Stimulated activated CD8-positive, alpha-beta memory T cell treated with anti-CD3 and anti-CD28 coated beads, Interleukin-2, amount 100 ng/mL, for 1 hour (primary cell): ENCODE data around the gene KHDRBS2.

Experiments
- DNase-seq, 2 donors: peaks; one replicate each; pipeline ENCODE4 v3.0.0-alpha.2; 2020; ENCODE audit warnings: low read depth in 2 of 2

Gene KHDRBS2

DNA sequence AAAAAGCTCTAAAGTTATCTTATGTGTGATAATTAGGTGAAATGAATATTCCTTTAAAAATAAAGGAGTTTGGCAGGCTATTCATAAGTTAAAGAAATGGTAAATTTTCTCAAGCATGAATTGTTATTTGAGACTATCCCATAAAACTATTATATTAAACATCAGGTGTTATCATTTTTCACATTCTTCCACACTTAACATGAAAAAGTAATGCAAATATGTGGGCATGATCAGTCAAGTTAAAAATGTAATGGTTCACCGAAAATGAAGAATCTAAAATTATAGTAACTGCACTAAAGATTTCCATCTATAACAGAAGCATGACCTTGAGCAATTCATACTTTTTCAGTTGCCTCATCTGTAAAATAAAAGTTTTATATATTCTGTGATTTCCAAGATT lies 110.8 kb downstream of the KHDRBS2 start:
- DNase-seq = no peak

DNA sequence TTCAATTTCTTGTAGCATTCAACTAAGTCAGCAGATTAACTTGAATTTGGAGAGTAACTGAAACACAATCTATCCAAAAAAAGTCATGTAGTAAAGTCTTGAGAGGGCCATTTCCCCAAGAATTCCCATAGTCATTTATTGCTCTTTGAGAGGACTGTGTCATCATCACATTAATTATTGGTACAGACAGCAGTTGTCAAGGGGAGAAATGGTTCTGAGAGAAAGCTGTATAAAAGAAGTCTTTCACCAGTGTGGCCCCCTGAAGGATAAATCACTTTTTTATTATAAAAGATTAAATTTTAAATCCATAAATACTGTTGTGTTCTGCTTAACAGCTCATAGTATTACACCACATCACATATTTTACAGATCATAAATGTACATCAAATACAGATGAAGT lies 111.5 kb downstream of the KHDRBS2 start:
- DNase-seq = no peak

DNA sequence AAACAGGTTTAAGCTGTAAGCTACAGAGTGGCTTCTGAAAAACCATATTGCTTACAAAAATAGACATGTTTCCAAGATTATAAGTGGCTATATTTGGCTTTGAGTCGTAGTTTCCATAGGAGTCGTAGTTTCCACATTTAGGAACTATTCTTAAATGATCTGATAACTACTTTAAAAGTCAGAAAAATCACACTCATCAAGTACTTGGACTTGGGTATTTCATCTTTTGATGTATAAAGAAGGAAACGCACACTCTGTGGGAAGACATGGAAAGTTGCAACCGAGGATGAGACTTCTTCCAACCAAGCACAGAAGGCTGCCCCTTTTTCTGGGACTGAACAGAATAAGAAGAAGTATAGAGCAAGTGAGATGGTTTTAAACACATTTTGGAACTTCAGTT lies 118.3 kb downstream of the KHDRBS2 start:
- DNase-seq = no peak

- DNase-seq = no peak
Measured at GRCh38 chr6:62162858-62163257, 123.2 kb downstream of the KHDRBS2 start.

- DNase-seq = no peak
Measured at GRCh38 chr6:62152796-62153195, 133.2 kb downstream of the KHDRBS2 start.

GRCh38 chr6:62150048-62150663 lies 135.9 kb downstream of the KHDRBS2 start:
- no peak for DNase-seq

GRCh38 chr6:62146954-62147853 lies 138.8 kb downstream of the KHDRBS2 start:
- DNase-seq = no peak

- no peak for DNase-seq
Measured at GRCh38 chr6:62129127-62129526, 156.9 kb downstream of the KHDRBS2 start.

DNA sequence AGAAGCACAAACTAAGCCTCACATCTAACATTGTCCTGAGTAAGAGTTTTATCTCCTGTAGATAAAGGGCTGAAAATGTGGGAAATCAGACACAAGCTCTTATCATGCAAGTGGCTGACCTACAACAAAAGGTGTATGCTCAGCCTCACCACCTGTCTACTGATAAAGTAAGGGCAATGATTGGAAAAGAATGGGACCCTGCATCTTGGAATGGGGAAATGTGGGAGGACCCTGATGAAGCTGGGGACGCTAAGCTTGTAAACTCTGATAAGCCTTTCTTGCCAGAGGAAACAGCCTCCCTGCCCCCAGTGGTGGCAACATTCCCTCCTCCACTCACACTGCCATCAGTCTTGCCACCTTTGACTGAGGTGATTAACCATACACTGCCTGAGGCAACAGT lies 166.6 kb downstream of the KHDRBS2 start:
- no peak for DNase-seq

GRCh38 chr6:62103186-62103859 lies 182.7 kb downstream of the KHDRBS2 start:
- no peak for DNase-seq

- no peak for DNase-seq
Measured at GRCh38 chr6:62102387-62102786, 183.6 kb downstream of the KHDRBS2 start.

- no peak for DNase-seq
Measured at GRCh38 chr6:62090442-62091229, 195.4 kb downstream of the KHDRBS2 start.

DNA sequence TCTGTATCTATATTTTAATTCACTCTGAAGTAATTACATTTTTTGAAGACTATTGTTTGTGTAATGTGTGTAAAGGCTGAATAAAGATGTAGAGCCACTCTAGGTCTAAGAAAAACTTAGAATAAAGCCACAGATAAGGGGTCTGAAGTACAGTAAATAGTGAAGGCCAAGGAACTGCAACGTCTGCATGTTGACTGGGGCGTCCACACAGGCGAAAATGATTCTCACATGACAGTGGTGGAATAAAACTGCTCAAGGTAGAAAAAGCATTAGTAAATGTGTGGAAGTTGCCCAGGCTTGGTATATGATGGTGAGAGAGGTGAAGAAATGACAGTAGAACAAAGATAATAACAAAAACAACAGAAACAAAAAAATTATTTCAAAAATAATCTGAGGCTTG lies 196.2 kb downstream of the KHDRBS2 start:
- DNase-seq = no peak

- no peak for DNase-seq
Measured at GRCh38 chr6:62086047-62086446, 200.0 kb downstream of the KHDRBS2 start.

GRCh38 chr6:62075869-62076268 lies 210.2 kb downstream of the KHDRBS2 start:
- DNase-seq = no peak

DNA sequence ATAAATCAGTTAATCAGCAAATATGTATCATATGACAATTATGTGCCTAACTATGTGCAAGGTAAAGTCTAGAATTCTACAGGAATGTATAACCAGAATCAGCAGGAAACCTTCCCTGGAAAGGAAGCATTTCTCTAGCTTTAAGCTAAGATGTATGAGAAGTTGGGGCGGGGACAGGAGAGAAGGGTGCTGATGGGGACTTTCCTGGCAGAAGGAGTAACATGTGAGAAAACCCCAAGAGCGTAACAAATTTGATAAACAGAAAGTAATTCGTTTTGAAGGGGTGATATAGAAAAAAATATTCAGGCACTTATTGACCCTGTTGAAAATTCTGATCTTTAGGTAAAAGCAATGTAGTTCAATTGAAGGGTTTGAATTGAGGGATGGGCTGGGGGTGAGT lies 226.1 kb downstream of the KHDRBS2 start:
- no peak for DNase-seq

GRCh38 chr6:62057300-62057699 lies 228.7 kb downstream of the KHDRBS2 start:
- no peak for DNase-seq

GRCh38 chr6:62045502-62045901 lies 240.5 kb downstream of the KHDRBS2 start:
- DNase-seq = no peak

DNA sequence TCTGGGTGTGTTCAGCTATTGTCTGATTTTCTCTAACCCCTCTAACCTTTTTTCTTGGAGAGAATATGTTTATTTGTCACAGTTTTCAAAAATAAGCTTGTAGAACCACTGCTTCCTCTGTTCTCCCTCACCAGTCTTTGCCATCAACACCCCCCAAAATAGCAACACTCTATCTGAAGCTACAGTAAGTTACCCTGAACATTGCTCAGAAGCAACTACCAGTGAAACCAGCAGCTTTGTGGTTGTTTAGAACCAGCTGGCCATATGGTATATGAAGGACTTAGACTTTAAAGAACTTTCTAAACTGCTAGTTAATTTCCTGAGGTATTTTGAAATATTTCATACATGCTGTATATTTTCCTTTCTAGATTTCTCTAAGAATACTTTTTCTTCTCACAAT lies 242.9 kb downstream of the KHDRBS2 start:
- DNase-seq = no peak

DNA sequence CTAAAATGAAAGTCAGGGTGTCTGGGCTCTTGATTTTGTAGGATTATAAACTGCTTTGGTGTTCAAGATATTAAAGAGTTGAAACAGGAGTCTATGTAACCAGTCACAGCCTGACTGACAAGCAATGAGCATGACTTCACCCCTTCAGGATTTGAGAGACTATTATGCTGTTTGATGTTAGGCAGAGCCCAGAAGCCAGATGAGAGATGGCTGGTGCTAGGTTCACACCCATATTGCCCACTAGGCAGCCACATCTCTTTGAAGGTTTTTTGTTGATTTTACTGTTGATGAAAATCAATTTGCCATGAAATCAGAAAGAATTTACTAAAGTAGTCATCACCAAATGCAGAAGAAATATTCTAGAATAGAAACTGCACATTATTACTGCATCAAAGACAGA lies 243.6 kb downstream of the KHDRBS2 start:
- no peak for DNase-seq

DNA sequence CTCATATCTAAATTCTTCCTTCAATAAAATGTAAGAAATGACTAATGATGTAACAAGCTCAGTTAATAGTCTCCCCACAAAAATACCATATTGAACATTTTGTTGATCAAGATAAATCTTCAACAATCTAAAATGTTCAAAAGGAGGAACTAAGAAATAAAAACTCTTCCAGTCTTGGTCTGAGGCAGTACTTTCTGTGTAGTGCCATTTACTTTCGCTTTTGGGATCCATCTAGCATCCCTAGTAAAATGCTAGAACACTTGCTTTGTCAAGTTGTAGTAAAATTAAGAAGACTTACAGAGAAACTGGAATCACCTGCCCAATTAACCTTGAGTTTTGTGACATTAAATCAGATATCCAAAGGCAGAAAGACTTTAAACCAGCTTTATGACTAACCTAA lies 246.4 kb downstream of the KHDRBS2 start:
- DNase-seq = no peak

DNA sequence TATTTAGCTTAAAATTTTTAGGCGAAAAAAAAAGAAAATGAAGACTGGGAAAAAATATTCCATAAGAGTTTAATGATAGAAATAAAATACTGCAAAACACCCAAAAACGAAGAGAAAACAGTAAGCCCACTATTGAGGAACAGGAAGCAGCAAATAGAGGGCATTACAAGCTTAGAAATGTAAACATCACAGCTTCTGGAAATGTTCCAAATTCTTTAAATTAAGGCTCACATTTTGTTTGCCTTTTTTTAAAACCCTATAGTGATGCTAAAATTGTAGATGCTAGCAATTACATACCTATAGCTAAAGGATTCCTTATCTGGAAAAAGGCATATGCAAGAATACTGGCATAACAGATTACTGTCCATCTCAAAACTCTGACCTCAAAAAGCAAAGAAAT lies 248.6 kb downstream of the KHDRBS2 start:
- no peak for DNase-seq
